ENCODE results near the gene CFAP70.

The CFAP70 gene

DNA sequence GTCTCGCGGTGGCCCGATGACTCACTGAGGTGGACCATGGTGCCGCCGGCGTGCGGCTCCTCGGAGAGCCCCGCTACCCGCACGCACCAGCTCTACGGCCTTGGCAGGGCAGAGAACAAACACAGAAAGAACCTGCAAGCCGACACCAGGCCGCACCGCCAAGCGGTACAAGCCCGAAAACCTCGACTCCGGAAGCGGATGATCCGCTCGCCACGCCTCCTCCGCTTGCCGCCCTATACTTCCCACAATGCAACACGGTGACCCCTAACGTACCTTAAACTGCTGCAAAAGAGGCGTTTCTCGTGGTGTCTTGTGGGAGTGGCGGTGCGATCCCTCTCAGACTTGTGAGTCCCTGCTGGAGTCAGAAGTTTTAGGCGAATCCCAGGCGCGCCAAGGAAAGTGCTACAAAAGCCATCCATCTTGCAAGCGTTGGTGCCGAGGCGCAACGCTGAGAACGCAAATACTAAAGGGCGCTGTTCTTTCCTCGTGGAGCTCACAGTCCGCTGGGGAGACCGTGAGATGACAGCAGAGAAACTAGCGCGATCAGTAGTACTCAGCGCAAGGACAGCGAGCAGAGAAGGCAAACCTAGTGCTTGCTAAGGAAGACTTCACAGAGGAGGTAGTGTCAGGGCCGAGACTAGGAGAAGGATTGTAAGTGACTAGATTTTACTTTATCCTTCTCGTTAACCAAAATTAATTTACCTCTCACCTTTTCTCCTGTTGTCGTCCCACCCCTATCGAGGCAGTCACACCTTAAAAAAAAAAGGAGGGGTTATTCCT is 106.0 kb downstream of the CFAP70 start, which contains the start of gene MRPS16:
MRPS16 (minus strand) TSS at position 200 of the 780 bp plus-strand sequence; CDS start at position 38, 162 bp downstream.
- no peak for TF ChIP-seq ZNF274 (IDR thresholded peaks at IDR 0.05; ENCODE audit: low read depth, low read length)
- H3K4me3 ChIP-seq (ENCODE audit: low read length): peak within 1 kb of the TSS; percentile 83

DNA sequence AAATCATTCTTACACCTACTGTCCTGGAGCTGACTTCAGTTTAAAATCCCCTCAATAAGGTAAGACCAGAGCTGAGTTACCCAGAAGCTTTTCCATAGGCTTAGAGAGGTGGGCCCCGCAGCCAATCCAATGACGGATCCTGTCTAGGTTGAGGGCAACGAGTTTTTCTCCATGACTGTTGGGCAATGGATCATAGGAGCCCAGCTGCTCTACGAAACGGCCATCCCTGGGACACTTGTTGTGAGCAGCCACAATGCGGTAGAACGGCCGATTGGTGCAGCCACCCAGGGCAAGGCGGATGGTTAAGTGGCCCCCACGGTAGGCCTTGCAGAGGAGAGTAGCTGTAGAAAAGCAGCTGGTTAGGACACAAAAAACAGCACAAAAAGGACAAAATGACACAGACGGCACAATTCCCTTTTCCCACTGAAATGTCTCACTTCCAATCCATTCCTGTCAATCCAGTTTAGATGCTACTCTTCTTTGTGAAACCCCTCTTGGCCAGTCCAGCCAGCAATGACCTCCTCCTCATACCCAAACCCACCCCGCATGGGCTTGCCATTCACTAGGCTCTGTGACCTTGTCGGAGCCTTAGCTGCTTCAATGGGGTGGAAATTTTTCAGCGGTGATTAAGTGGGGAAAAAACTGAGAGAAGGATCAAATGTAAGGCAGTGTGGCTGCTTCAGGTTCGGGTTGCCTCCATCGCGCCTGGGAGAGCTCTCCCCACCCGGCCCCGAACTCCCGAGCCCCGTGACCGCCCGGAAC is 106.8 kb downstream of the CFAP70 start:
- peak overlapping the region; percentile 83 for H3K4me3 ChIP-seq (ENCODE audit: low read length)
- no peak for TF ChIP-seq ZNF274 (IDR thresholded peaks at IDR 0.05; ENCODE audit: low read depth, low read length)

DNA sequence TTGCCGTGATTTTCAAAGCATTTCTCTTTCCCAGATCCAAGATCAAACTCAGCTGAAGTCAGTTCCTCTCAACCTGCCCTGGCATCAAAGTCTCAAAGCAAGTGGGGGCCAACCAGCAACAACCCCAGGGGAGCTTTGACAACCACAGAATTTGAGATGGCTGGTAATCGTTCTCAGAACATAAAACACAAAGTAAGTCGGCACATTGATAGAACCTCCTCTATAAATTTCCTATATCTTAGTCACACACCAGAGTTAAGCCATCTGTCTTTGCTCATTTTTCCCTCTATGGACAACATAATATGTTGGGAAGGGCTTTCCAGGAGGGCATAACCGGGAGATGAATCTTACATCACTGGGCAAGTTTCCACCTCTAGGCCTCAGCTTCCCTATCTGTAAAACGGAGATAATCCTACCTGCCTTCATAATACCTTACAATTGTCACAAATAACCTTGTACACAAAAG is 110.4 kb downstream of the CFAP70 start:
- H3K4me3 ChIP-seq (ENCODE audit: low read length): peak overlapping the region; percentile 86; the same call in 1 of the 2 replicates
- no peak for TF ChIP-seq ZNF274 (IDR thresholded peaks at IDR 0.05; ENCODE audit: low read depth, low read length)

DNA sequence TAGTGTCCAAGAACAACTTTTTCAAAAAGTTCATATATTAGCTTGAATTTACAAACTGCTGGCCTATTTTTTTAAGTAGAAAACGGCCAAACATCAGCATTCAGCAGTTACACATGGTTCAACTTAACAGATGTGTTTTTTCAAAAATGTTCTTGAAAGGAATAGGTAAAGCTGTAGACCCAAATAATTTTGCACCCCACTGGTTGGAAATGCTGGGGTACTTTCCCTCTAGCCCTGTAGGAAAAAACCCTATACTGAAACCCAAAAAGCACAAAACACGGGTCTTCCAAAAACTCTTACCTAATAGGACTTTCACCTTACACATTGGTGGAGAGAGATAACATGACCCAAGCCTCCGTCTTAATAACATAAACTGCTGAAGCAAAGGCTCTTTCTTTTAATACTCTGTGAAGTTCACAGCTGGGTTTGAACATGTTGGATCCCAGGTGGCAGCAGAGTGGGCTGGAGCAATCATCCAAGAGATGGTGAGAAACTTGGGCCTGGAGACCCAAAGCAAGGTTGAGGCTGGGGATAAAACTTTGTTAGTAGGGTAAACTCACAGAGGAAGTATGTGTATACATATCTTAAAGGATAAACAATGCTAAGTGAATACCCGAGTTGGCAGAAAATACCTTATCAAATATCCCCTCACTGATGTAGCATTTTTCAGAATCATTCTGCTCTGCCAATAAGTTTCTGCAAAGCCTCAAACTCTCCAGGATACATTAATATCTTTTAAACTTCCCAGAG is 111.0 kb downstream of the CFAP70 start:
- TF ChIP-seq ZNF274 (IDR thresholded peaks at IDR 0.05; ENCODE audit: low read depth, low read length): no peak

DNA sequence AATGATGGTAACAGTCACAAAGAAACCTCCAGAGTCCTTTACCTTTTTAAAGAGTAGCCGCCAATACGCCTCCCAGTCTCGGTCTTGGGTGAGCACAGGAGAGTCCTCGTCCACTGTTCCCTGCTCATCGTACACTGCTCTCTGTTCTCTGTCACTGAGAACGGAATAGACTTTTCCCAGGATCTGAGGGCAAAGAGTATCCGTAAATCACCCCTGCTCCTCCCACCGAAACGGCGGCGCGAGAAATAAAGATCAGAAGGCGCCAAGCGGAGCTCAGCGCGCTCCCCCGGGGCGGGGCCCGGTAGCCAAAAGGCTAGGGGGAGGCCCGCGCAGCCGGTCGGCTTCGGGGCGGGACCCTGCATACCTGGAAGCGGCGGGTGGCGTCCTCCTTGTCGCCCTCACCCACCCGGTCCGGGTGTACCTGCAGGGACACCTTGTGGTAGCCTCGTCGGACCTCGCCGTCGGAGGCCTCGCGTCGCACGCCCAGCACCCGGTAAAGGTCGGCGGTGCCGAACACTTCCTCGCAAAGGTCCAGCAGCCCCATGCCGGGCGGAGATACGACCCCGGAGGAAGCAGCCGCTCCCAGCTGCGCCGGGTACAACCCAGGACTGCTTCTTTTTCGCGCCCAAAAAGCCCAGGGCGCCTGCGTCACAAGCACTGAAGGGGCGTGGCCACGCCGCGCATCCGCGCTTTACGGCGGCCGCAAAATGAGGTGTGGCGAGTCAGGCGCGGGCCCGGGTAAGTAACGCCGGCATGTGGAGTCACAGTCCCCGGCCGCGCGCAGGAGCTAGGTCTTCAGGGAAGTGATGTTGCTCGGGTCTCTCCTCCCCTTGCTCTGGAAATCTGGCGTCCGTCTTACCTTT is 111.8 kb downstream of the CFAP70 start, which contains the start of gene DNAJC9:
DNAJC9 (minus strand) TSS at position 610 of the 863 bp plus-strand sequence; CDS start at position 544, 66 bp downstream.
- TF ChIP-seq ZNF274 (IDR thresholded peaks at IDR 0.05; ENCODE audit: low read depth, low read length): no peak

More for the DNA sequence above, 111.0 kb downstream of the CFAP70 start:
- H3K4me3 ChIP-seq (ENCODE audit: low read length): peak overlapping the region; percentile 86

GRCh38 chr10:73246322-73246645 is 112.4 kb downstream of the CFAP70 start:
- H3K4me3 ChIP-seq (ENCODE audit: low read length): peak overlapping the region; percentile 86
- TF ChIP-seq ZNF274 (IDR thresholded peaks at IDR 0.05; ENCODE audit: low read depth, low read length): no peak

More for the DNA sequence above, 111.8 kb downstream of the CFAP70 start, which contains the start of gene DNAJC9:
- peak within 1 kb of the TSS; percentile 86 for H3K4me3 ChIP-seq (ENCODE audit: low read length)

DNA sequence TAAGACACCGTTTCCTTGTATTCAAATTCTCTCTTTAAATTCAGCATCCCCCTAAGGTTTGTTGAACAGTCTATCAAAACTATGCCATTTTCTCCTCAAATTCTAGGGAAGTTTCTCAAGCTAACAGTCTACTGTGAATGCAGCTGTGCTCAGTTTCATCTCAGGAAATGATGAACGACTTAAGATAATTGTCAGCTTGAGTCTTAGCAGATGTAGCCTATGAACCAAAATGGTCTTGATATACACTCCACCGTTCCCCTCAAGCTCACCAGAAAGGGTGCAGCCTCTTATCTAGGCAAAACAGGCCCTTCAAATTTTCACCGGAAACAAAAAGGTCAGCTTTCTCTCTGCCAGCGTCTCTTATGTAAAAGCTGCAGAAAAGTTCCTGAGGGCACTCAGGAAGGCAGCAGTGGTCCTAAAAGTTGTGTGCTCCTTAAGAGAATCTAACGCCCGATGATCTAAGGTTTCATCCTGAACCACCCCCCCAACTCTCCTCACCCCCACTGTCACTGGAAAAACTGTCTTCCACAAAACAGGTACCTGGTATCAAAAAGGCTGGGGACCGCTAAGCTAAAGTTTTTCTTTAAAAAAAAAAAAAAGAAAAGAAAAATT is 113.7 kb downstream of the CFAP70 start:
- TF ChIP-seq ZNF274 (IDR thresholded peaks at IDR 0.05; ENCODE audit: low read depth, low read length): no peak
- peak overlapping the region; percentile 86 for H3K4me3 ChIP-seq (ENCODE audit: low read length)

DNA sequence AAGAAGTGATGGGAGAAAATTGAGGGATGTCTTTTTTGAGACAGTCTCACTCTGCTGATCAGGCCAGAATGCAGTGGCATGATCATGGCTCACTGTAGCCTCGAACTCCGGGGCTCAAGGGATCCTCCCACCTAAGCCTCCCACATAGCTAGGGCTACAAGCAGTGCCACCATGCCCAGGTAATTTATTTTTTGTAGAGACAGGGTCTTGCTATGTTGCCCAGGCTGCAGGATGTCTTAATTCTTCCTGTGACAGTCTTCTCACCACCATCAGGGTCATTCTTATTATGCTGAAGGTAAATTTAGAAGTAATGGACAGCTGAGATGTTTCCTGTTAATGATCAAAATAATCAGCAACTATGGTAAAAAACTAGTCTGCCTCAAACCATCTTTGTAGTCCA is 118.8 kb downstream of the CFAP70 start:
- TF ChIP-seq ZNF274 (IDR thresholded peaks at IDR 0.05; ENCODE audit: low read depth, low read length): no peak
- H3K4me3 ChIP-seq (ENCODE audit: low read length): no peak overlapping the region

DNA sequence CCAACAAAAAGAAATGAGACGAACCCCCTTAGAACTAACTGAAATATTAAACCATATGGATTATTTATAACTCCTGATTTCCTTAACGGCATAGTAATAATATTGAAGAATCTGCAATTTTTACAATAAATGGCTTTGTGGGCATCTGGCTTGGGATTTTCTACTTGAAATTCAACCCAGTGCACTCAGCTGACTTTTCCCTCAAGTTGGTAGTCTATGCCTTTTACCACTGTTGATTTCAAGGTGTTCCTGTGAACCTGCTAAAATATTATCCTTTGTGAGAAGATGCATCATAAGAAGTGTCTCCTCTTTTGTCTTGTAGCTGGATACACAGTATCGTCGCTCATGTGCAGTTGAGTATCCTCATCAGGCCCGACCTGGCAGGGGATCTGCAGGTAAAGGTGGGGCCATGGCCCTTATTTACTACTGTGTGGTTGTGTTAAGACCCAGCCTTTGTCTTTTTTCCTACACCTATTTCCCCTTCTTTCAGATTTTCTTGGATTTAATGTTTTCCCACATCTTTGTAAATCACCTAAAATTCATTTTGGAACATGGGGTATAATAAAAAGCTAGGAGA is 119.6 kb downstream of the CFAP70 start:
- no peak for TF ChIP-seq ZNF274 (IDR thresholded peaks at IDR 0.05; ENCODE audit: low read depth, low read length)
- H3K4me3 ChIP-seq (ENCODE audit: low read length): no peak overlapping the region

- TF ChIP-seq ZNF274 (IDR thresholded peaks at IDR 0.05; ENCODE audit: low read depth, low read length): no peak
- H3K4me3 ChIP-seq (ENCODE audit: low read length): no peak overlapping the region
Observed at GRCh38 chr10:73234695-73235094, 124.0 kb downstream of the CFAP70 start.

DNA sequence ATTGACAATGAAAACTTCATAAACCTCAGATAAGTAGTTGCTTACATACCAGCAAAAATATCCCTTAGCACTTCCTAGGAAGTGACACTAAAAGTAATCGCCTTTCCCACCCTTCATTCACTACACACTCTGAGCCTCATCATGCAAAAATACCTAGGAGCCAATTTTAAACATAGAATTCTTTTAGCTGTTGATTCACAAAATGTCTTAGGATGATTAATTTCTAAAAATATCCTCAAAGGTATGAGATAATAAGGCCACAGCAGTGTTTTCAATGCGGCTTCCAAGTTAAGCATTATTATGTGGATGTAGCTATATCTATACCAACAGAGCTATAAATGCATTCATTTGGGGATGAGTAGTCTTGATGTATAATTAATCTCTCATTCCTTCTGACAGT is 124.8 kb downstream of the CFAP70 start:
- TF ChIP-seq ZNF274 (IDR thresholded peaks at IDR 0.05; ENCODE audit: low read depth, low read length): no peak
- no peak overlapping the region for H3K4me3 ChIP-seq (ENCODE audit: low read length)

GRCh38 chr10:73232887-73233286 is 125.8 kb downstream of the CFAP70 start:
- no peak for TF ChIP-seq ZNF274 (IDR thresholded peaks at IDR 0.05; ENCODE audit: low read depth, low read length)
- no peak overlapping the region for H3K4me3 ChIP-seq (ENCODE audit: low read length)

Measured in GM08714 (cell line).